Small intestine (tissue), 7 donors: Measurements from ENCODE around the gene POLN. TPM values are rescaled to one million over a fixed set of nuclear protein-coding genes. Genes with fewer than 3 reads are reported as not detected.

Experiments used
- DNase-seq, 2 donors: peaks; one replicate each; pipeline versions ENCODE4 v3.0.0 to v3.0.0-alpha.2; 2013
- FAIRE-seq: peaks from 2 replicates; lab custom pipeline; 2012; peaks lifted over from hg19 to GRCh38; lab: Jason Lieb, UNC
- H3K27ac ChIP-seq, 3 donors: one replicate each; pipeline ENCODE4 v1.5.1; 2013; ENCODE audit warnings: low read length in 2 of 3, mild to moderate bottlenecking in 2 of 3, control low read depth in 1 of 3, inconsistent platforms in 1 of 3, low read depth in 1 of 3, moderate library complexity in 1 of 3
- H3K27me3 ChIP-seq, 3 donors: one replicate each; pipeline ENCODE4 v1.6.1; 2013; ENCODE audit warnings: low read length in 3 of 3, inconsistent platforms in 1 of 3; ENCODE audit not compliant: control insufficient read depth in 3 of 3, insufficient read depth in 3 of 3
- H3K36me3 ChIP-seq, 3 donors: one replicate each; pipeline ENCODE4 v1.6.1; 2013; ENCODE audit warnings: low read length in 3 of 3, inconsistent platforms in 1 of 3, low read depth in 1 of 3, mild to moderate bottlenecking in 1 of 3, moderate library complexity in 1 of 3; ENCODE audit not compliant: control insufficient read depth in 3 of 3, insufficient read depth in 2 of 3
- H3K4me1 ChIP-seq, 3 donors: one replicate each; pipeline ENCODE4 v1.6.1; 2013; ENCODE audit warnings: low read length in 2 of 3, inconsistent platforms in 1 of 3, low read depth in 1 of 3, mild to moderate bottlenecking in 1 of 3, moderate library complexity in 1 of 3; ENCODE audit not compliant: control insufficient read depth in 3 of 3, insufficient read depth in 2 of 3
- H3K4me3 ChIP-seq, 3 donors: one replicate each; pipeline ENCODE4 v1.5.1; 2013; ENCODE audit warnings: low read length in 3 of 3, control low read depth in 1 of 3, inconsistent platforms in 1 of 3, low read depth in 1 of 3, mild to moderate bottlenecking in 1 of 3, moderate library complexity in 1 of 3
- H3K9me3 ChIP-seq, 2 donors: one replicate each; pipeline ENCODE4 v1.6.1; 2013; ENCODE audit warnings: low read depth in 1 of 2, low read length in 1 of 2; ENCODE audit not compliant: control insufficient read depth in 2 of 2, insufficient read depth in 1 of 2
- WGBS, 3 donors: extraction: QIAGEN DNeasy Blood & Tissue Kit; methylation state at CpG; one replicate each; pipeline ENCODE4 v1.1.7; 2013; 5-methylcytosine and 5-hydroxymethylcytosine counted together
- polyA plus RNA-seq, 4 donors: library from polyadenylated mRNA; stranded (reverse) in 3 of 4; unstranded in 1 of 4; fragments of 200-250 nt in 3 of 4; fragments of 120-200 nt in 1 of 4; gene quantifications; one replicate each; pipeline versions ENCODE4 v1.2.1 to v1.2.3, GENCODE V29; 2013
- donor health status: healthy with polysubstance abuse.
- donor health status: control.
- donor health status: control.
- donor health status: Bipolar disorder and iron deficiency.
- donor health status: healthy.

The POLN gene
- polyA plus RNA-seq, 4 donors: 0.89 to 2.2 (median 1.2) TPM

GRCh38 chr4:2257361-2258081 is 15.6 kb upstream of the POLN start:
- DNase-seq: no peak
- Histone ChIP-seq H3K27ac (peak overlapping the region in 1 of 3 donors; percentile 68), H3K9me3 (no peaks in the 10 kb centered on the region), H3K4me1 (peaks cover 1 to 22% (median 10%) of the 10 kb centered on the region in 3 donors), H3K4me3 (no peak overlapping the region), H3K36me3 (peaks cover 2 to 81% (median 3%) of the 10 kb centered on the region in 3 donors), H3K27me3 (no peaks in the 10 kb centered on the region)
- 83 to 87% (median 86%) methylated on average over 14 of the region's 14 CpGs for WGBS, 3 donors
- no peak for FAIRE-seq

- Histone ChIP-seq H3K9me3 (no peaks in the 10 kb centered on the region), H3K36me3 (peaks cover 2 to 88% (median 5%) of the 10 kb centered on the region in 3 donors), H3K4me3 (no peak overlapping the region), H3K27me3 (no peaks in the 10 kb centered on the region), H3K4me1 (peaks cover 1 to 22% (median 10%) of the 10 kb centered on the region in 3 donors), H3K27ac (peak overlapping the region in 1 of 3 donors; percentile 68)
- DNase-seq (no peak), FAIRE-seq (no peak)
- 71 to 83% (median 83%) methylated on average over 12 of the region's 12 CpGs for WGBS, 3 donors
Observed at GRCh38 chr4:2256781-2257191, 14.9 kb upstream of the POLN start.

- peaks cover 1 to 22% (median 10%) of the 10 kb centered on the region in 3 donors for H3K4me1 ChIP-seq
- no peaks in the 10 kb centered on the region for H3K9me3 ChIP-seq
- WGBS, 3 donors: 62 to 78% (median 63%) methylated on average over 6 to 8 of the region's 8 CpGs
- peaks cover 2 to 93% (median 6%) of the 10 kb centered on the region in 3 donors for H3K36me3 ChIP-seq
- H3K27ac ChIP-seq: peak overlapping the region in 1 of 3 donors; percentile 68
- H3K27me3 ChIP-seq: no peaks in the 10 kb centered on the region
- peak overlapping the region in 1 of 3 donors; percentile 2 for H3K4me3 ChIP-seq
- FAIRE-seq (no peak), DNase-seq (no peak)
Observed at GRCh38 chr4:2256156-2256731, 14.3 kb upstream of the POLN start.

- FAIRE-seq: no peak
- no peak for DNase-seq
- Histone ChIP-seq H3K27ac (peak overlapping the region in 1 of 3 donors; percentile 68), H3K4me3 (peak overlapping the region in 1 of 3 donors; percentile 2), H3K4me1 (peaks cover under 1 to 20% (median 10%) of the 10 kb centered on the region in 3 donors), H3K27me3 (no peaks in the 10 kb centered on the region), H3K9me3 (no peaks in the 10 kb centered on the region), H3K36me3 (peaks cover 2 to 96% (median 10%) of the 10 kb centered on the region in 3 donors)
- 67 to 79% (median 78%) methylated on average over 17 to 18 of the region's 18 CpGs for WGBS, 3 donors
Observed at GRCh38 chr4:2255501-2256155, 13.7 kb upstream of the POLN start.

- WGBS, 3 donors: 82 to 89% (median 88%) methylated on average over 32 of the region's 32 CpGs
- H3K9me3 ChIP-seq: no peaks in the 10 kb centered on the region
- no peak overlapping the region for H3K27ac ChIP-seq
- no peaks in the 10 kb centered on the region for H3K27me3 ChIP-seq
- DNase-seq (no peak), FAIRE-seq (no peak)
- H3K4me1 ChIP-seq: peaks cover 0 to 13% (median 6%) of the 10 kb centered on the region in 3 donors
- H3K36me3 ChIP-seq: peaks cover 2 to 96% (median 10%) of the 10 kb centered on the region in 3 donors
- no peak overlapping the region for H3K4me3 ChIP-seq
Observed at GRCh38 chr4:2254665-2255500, 13.0 kb upstream of the POLN start.

GRCh38 chr4:2253160-2254084 is 11.5 kb upstream of the POLN start:
- no peak for FAIRE-seq
- WGBS, 3 donors: 87 to 88% (median 87%) methylated on average over 30 to 32 of the region's 32 CpGs
- no peak for DNase-seq

GRCh38 chr4:2252530-2253091 is 10.7 kb upstream of the POLN start:
- Histone ChIP-seq H3K36me3 (peaks cover 2 to 96% (median 10%) of the 10 kb centered on the region in 3 donors), H3K9me3 (no peaks in the 10 kb centered on the region), H3K4me3 (no peak overlapping the region), H3K4me1 (peaks cover 0 to 10% (median 0%) of the 10 kb centered on the region in 3 donors), H3K27me3 (no peaks in the 10 kb centered on the region), H3K27ac (no peak overlapping the region)
- no peak for FAIRE-seq
- 84 to 94% (median 89%) methylated on average over 11 to 12 of the region's 12 CpGs for WGBS, 3 donors
- DNase-seq: no peak

More at GRCh38 chr4:2253160-2254084, 11.5 kb upstream of the POLN start:
- Histone ChIP-seq H3K27me3 (no peaks in the 10 kb centered on the region), H3K27ac (no peak overlapping the region), H3K36me3 (peaks cover 2 to 96% (median 10%) of the 10 kb centered on the region in 3 donors), H3K4me1 (peaks cover 0 to 10% (median 0%) of the 10 kb centered on the region in 3 donors), H3K4me3 (no peak overlapping the region), H3K9me3 (no peaks in the 10 kb centered on the region)
